Panc1 (cell line): ENCODE measurements around the gene NUBP2. TPM values are rescaled to one million over a fixed set of nuclear protein-coding genes. Genes with fewer than 3 reads are reported as not detected.

Experiments used
- ATAC-seq: fragments of 200-7000 bp; cut with Tn5 transposase; 2 replicates; pipeline ENCODE4 v1.9.1; 2020; ENCODE audit warnings: mild to moderate bottlenecking, moderate library complexity
- BruUV-seq: library from RNA; stranded (reverse); fragments of 400-500 nt; replicated peaks from 2 replicates; lab custom pipeline; 2021; lab: Mats Ljungman, UMichigan
- CTCF ChIA-PET: fragments of 300-600 bp; sonication (Branson Sonifier 250); formaldehyde crosslinking; loops from one replicate; lab custom pipeline; 2022; ENCODE audit warnings: antibody characterized with exemption; lab: Charles Lee
- POLR2A ChIA-PET: fragments of 300-600 bp; sonication (Branson Sonifier 250); formaldehyde crosslinking; loops from one replicate; lab custom pipeline; 2022; ENCODE audit warnings: antibody characterized with exemption; lab: Charles Lee
- DNase-seq: peaks from one replicate; pipeline ENCODE4 v3.0.0-alpha.2; 2010; ENCODE audit warnings: low read depth, low spot score
- H3K27ac ChIP-seq: 2 replicates; pipeline ENCODE4 v1.5.1; 2011; ENCODE audit warnings: mild to moderate bottlenecking, low read length, inconsistent platforms
- H3K27me3 ChIP-seq: fragments of 200-500 bp; sonication (Bioruptor generic); 2 replicates; pipeline ENCODE4 v1.6.0; 2014; ENCODE audit warnings: low read length, inconsistent platforms; ENCODE audit not compliant: control insufficient read depth, insufficient read depth
- H3K36me3 ChIP-seq: fragments of 200-500 bp; sonication (Bioruptor generic); 2 replicates; pipeline ENCODE4 v1.5.1; 2014; ENCODE audit warnings: inconsistent platforms, mild to moderate bottlenecking, low read length, moderate library complexity; ENCODE audit not compliant: control insufficient read depth, insufficient read depth
- H3K4me1 ChIP-seq: 2 replicates; pipeline ENCODE4 v1.5.1; 2011; ENCODE audit warnings: inconsistent platforms, mild to moderate bottlenecking, low read length, moderate library complexity; ENCODE audit not compliant: control insufficient read depth, insufficient read depth
- H3K4me3 ChIP-seq, 2 experiments: 2 replicates each; pipeline ENCODE4 v1.5.1; 2011 to 2012; ENCODE audit warnings: low read depth in 2 of 2, low read length in 2 of 2, mild to moderate bottlenecking in 2 of 2, inconsistent platforms in 1 of 2, moderate library complexity in 1 of 2
- H3K9me3 ChIP-seq: fragments of 200-500 bp; sonication (Bioruptor generic); 2 replicates; pipeline ENCODE4 v1.5.1; 2014; ENCODE audit warnings: low read depth, mild to moderate bottlenecking, inconsistent platforms, low read length, moderate library complexity; ENCODE audit not compliant: control insufficient read depth, insufficient read depth
- POLR2AphosphoS5 ChIP-seq: IDR thresholded peaks from 2 replicates; pipeline ENCODE4 v1.6.1; 2012; ENCODE audit warnings: mild to moderate bottlenecking, low read depth, low read length, moderate library complexity
- SIN3A ChIP-seq: IDR thresholded peaks from 2 replicates; pipeline ENCODE4 v1.6.1; 2012; ENCODE audit warnings: low read depth, mild to moderate bottlenecking, low read length, moderate library complexity, borderline replicate concordance; ENCODE audit not compliant: insufficient read depth
- TCF7L2 ChIP-seq: IDR thresholded peaks from 2 replicates; pipeline ENCODE4 v1.6.1; 2011; ENCODE audit warnings: mild to moderate bottlenecking, low read depth, low read length, inconsistent platforms
- in situ Hi-C: cut with HindIII; loops from 2 replicates; pipeline ENCODE4 v1.10.0; 2016; ENCODE audit warnings: low sequenced_read_pairs, low pct_unique_long_range_greater_than_20kb
- intact Hi-C: fragments of 100-400 bp; cut with micrococcal nuclease; formaldehyde crosslinking; loops from one replicate; pipeline ENCODE4 v1.10.0; 2022; ENCODE audit not compliant: unreplicated experiment
- total RNA-seq: library from RNA; stranded (reverse); gene quantifications from one replicate; pipeline ENCODE4 v1.2.1, GENCODE V29; 2021; ENCODE audit not compliant: unreplicated experiment
- TF ChIP-seq, protein P1 (sequence below): fragments of 450-650 bp; IDR thresholded peaks from 2 replicates; pipeline ENCODE4 v1.5.1; 2017; ENCODE audit warnings: mild to moderate bottlenecking
- TF ChIP-seq, protein P2 (sequence below), 2 experiments: IDR thresholded peaks; 2 replicates each; pipeline ENCODE4 v1.6.1; 2011 to 2012; ENCODE audit warnings: low read depth in 2 of 2, control low read depth in 1 of 2, low read length in 1 of 2, mild to moderate bottlenecking in 1 of 2, moderate library complexity in 1 of 2; ENCODE audit not compliant: insufficient read depth in 1 of 2

Gene NUBP2
- total RNA-seq, 1 experiment from 2014 or later, result 85.8 TPM

GRCh38 chr16:1779741-1780676, 2.8 kb upstream of the NUBP2 start:
- Histone ChIP-seq H3K4me3 (no peak overlapping the region), H3K4me1 (peaks cover 50% of the 10 kb centered on the region), H3K27me3 (no peaks in the 10 kb centered on the region), H3K36me3 (peaks cover 3% of the 10 kb centered on the region; the same call in 1 of the 2 replicates), H3K9me3 (no peaks in the 10 kb centered on the region), H3K27ac (peak overlapping the region; percentile 79; the same call in 1 of the 2 replicates)
- ChIA-PET POLR2A (interaction anchor here (0.6 kb wide), 1 partner anchor 345 kb away, joined by 4 read pairs; no protein-coding TSS in a partner anchor), CTCF (interaction anchor here (0.6 kb wide), 1 partner anchor 437 kb away, joined by 6 read pairs; no protein-coding TSS in a partner anchor)
- in situ Hi-C loops, result no loop called here
- intact Hi-C loops, result loop anchor here (10.0 kb wide), 1 partner anchor 1095 kb away; the partner anchor contains the start of genes JMJD8 and STUB1
- BruUV-seq, result TSS peak; percentile 89
- no peak for DNase-seq
- no peak for ATAC-seq
- TF ChIP-seq, protein P1, sequence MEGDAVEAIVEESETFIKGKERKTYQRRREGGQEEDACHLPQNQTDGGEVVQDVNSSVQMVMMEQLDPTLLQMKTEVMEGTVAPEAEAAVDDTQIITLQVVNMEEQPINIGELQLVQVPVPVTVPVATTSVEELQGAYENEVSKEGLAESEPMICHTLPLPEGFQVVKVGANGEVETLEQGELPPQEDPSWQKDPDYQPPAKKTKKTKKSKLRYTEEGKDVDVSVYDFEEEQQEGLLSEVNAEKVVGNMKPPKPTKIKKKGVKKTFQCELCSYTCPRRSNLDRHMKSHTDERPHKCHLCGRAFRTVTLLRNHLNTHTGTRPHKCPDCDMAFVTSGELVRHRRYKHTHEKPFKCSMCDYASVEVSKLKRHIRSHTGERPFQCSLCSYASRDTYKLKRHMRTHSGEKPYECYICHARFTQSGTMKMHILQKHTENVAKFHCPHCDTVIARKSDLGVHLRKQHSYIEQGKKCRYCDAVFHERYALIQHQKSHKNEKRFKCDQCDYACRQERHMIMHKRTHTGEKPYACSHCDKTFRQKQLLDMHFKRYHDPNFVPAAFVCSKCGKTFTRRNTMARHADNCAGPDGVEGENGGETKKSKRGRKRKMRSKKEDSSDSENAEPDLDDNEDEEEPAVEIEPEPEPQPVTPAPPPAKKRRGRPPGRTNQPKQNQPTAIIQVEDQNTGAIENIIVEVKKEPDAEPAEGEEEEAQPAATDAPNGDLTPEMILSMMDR, result no peak
- TF ChIP-seq, protein P2, sequence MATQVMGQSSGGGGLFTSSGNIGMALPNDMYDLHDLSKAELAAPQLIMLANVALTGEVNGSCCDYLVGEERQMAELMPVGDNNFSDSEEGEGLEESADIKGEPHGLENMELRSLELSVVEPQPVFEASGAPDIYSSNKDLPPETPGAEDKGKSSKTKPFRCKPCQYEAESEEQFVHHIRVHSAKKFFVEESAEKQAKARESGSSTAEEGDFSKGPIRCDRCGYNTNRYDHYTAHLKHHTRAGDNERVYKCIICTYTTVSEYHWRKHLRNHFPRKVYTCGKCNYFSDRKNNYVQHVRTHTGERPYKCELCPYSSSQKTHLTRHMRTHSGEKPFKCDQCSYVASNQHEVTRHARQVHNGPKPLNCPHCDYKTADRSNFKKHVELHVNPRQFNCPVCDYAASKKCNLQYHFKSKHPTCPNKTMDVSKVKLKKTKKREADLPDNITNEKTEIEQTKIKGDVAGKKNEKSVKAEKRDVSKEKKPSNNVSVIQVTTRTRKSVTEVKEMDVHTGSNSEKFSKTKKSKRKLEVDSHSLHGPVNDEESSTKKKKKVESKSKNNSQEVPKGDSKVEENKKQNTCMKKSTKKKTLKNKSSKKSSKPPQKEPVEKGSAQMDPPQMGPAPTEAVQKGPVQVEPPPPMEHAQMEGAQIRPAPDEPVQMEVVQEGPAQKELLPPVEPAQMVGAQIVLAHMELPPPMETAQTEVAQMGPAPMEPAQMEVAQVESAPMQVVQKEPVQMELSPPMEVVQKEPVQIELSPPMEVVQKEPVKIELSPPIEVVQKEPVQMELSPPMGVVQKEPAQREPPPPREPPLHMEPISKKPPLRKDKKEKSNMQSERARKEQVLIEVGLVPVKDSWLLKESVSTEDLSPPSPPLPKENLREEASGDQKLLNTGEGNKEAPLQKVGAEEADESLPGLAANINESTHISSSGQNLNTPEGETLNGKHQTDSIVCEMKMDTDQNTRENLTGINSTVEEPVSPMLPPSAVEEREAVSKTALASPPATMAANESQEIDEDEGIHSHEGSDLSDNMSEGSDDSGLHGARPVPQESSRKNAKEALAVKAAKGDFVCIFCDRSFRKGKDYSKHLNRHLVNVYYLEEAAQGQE (IDR thresholded peaks at IDR 0.05; ENCODE audit: insufficient read depth in 1 of 2, low read depth in 2 of 2, low read length in 1 of 2), result 0 out of 4 replicates have a peak, but pooled peaks of 1 of the 2 experiments have one; percentile 33
- TF ChIP-seq POLR2AphosphoS5, result peak; percentile 77
- no peak for TF ChIP-seq TCF7L2
- no peak for TF ChIP-seq SIN3A

DNA sequence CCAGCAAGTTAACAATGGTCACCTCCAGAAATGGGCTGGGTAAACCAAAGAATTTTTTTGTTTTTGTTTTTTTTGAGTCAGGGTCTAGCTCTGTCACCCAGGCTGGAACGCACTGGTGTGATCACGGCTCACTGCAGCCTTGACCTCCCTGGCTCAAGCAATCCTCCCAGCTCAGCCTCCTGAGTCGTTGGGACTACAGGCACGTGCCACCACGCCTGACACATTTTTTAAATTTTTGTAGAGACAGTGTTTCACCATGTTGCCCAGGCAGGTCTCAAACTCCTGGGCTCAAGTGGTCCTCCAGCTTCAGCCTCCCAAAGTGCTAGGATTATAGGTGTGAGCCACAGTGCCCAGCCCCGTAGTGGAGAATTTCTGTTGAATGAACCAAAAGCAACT, 2.1 kb upstream of the NUBP2 start:
- intact Hi-C loops (no loop called here), in situ Hi-C loops (no loop called here)
- Histone ChIP-seq H3K4me3 (peak overlapping the region; percentile 72 to 98; a peak in 3 of 4 replicates), H3K27ac (peak overlapping the region; percentile 79), H3K4me1 (peaks cover 49% of the 10 kb centered on the region), H3K36me3 (peaks cover 3% of the 10 kb centered on the region; the same call in 1 of the 2 replicates), H3K9me3 (no peaks in the 10 kb centered on the region), H3K27me3 (no peaks in the 10 kb centered on the region)
- TF ChIP-seq TCF7L2 (no peak), POLR2AphosphoS5 (peak; percentile 36; the same call in 1 of the 2 replicates)
- CTCF ChIA-PET, result interaction anchor here (0.6 kb wide), 1 partner anchor 438 kb away, joined by 6 read pairs; no protein-coding TSS in a partner anchor
- ATAC-seq (no peak), DNase-seq (no peak)
- POLR2A ChIA-PET, result interaction anchor here (0.6 kb wide), 1 partner anchor 345 kb away, joined by 4 read pairs; no protein-coding TSS in a partner anchor
- BruUV-seq, result no TSS peak
